ENCODE data around the gene DNM1L. TPM values are rescaled to one million over a fixed set of nuclear protein-coding genes. Genes with fewer than 3 reads are reported as not detected.
A peak's percentile ranks its signal among the peaks of the same experiment; 100 is the strongest.

Gene DNM1L
- total and polyA plus RNA-seq, 9 of the 15 experiments (the other 6 are each of a cell fraction or from before 2014, with no cell fraction given), result 24.1 to 82.8 (median 61.5) TPM

- TF ChIP-seq, protein P1, sequence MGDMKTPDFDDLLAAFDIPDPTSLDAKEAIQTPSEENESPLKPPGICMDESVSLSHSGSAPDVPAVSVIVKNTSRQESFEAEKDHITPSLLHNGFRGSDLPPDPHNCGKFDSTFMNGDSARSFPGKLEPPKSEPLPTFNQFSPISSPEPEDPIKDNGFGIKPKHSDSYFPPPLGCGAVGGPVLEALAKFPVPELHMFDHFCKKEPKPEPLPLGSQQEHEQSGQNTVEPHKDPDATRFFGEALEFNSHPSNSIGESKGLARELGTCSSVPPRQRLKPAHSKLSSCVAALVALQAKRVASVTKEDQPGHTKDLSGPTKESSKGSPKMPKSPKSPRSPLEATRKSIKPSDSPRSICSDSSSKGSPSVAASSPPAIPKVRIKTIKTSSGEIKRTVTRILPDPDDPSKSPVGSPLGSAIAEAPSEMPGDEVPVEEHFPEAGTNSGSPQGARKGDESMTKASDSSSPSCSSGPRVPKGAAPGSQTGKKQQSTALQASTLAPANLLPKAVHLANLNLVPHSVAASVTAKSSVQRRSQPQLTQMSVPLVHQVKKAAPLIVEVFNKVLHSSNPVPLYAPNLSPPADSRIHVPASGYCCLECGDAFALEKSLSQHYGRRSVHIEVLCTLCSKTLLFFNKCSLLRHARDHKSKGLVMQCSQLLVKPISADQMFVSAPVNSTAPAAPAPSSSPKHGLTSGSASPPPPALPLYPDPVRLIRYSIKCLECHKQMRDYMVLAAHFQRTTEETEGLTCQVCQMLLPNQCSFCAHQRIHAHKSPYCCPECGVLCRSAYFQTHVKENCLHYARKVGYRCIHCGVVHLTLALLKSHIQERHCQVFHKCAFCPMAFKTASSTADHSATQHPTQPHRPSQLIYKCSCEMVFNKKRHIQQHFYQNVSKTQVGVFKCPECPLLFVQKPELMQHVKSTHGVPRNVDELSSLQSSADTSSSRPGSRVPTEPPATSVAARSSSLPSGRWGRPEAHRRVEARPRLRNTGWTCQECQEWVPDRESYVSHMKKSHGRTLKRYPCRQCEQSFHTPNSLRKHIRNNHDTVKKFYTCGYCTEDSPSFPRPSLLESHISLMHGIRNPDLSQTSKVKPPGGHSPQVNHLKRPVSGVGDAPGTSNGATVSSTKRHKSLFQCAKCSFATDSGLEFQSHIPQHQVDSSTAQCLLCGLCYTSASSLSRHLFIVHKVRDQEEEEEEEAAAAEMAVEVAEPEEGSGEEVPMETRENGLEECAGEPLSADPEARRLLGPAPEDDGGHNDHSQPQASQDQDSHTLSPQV (IDR thresholded peaks at IDR 0.05), result no peak
- TF ChIP-seq NUFIP1 (IDR thresholded peaks at IDR 0.05; ENCODE audit: partially characterized antibody), result no peak
- TF ChIP-seq CHD1 (IDR thresholded peaks at IDR 0.05; ENCODE audit: low read length), result no peak
- TF ChIP-seq HDAC3 (IDR thresholded peaks at IDR 0.05; ENCODE audit: borderline replicate concordance, partially characterized antibody), result peak; percentile 22
- TF ChIP-seq ZNF140 (CRISPR knock-in tag; IDR thresholded peaks at IDR 0.05), result no peak
- TF ChIP-seq ARID2 (IDR thresholded peaks at IDR 0.05), result no peak
- no peak; a peak in 1 of 4 replicates for TF ChIP-seq MAZ (CRISPR knock-in tag; conservative IDR thresholded peaks at IDR 0.05 in 1 of 2, IDR thresholded peaks at IDR 0.05 in 1 of 2)
- no peak for TF ChIP-seq SUPT5H (IDR thresholded peaks at IDR 0.05)
- no peak for TF ChIP-seq CREB3L1 (IDR thresholded peaks at IDR 0.05; ENCODE audit: borderline replicate concordance, low read depth)
- TF ChIP-seq, protein P2, sequence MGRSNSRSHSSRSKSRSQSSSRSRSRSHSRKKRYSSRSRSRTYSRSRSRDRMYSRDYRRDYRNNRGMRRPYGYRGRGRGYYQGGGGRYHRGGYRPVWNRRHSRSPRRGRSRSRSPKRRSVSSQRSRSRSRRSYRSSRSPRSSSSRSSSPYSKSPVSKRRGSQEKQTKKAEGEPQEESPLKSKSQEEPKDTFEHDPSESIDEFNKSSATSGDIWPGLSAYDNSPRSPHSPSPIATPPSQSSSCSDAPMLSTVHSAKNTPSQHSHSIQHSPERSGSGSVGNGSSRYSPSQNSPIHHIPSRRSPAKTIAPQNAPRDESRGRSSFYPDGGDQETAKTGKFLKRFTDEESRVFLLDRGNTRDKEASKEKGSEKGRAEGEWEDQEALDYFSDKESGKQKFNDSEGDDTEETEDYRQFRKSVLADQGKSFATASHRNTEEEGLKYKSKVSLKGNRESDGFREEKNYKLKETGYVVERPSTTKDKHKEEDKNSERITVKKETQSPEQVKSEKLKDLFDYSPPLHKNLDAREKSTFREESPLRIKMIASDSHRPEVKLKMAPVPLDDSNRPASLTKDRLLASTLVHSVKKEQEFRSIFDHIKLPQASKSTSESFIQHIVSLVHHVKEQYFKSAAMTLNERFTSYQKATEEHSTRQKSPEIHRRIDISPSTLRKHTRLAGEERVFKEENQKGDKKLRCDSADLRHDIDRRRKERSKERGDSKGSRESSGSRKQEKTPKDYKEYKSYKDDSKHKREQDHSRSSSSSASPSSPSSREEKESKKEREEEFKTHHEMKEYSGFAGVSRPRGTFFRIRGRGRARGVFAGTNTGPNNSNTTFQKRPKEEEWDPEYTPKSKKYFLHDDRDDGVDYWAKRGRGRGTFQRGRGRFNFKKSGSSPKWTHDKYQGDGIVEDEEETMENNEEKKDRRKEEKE (IDR thresholded peaks at IDR 0.05; ENCODE audit: borderline replicate concordance in 1 of 2, control insufficient read depth in 1 of 2, low read depth in 2 of 2, low read length in 1 of 2), result no peak
- no peak for TF ChIP-seq PPARD (CRISPR knock-in tag; IDR thresholded peaks at IDR 0.05)
- peak; percentile 54 for TF ChIP-seq EP300 (IDR thresholded peaks at IDR 0.05; ENCODE audit: low read length)
- peak; percentile 85 for TF ChIP-seq HES1 (IDR thresholded peaks at IDR 0.05; ENCODE audit: low read depth)
- TF ChIP-seq PATZ1 (CRISPR knock-in tag; IDR thresholded peaks at IDR 0.05; ENCODE audit: borderline replicate concordance), result no peak
- TF ChIP-seq MXD1 (CRISPR knock-in tag; IDR thresholded peaks at IDR 0.05; ENCODE audit: borderline replicate concordance, poor library complexity, severe bottlenecking), result no peak
Measured at GRCh38 chr12:32644431-32644830, 34.7 kb upstream of the DNM1L start (continued).
